K562 (cell line): ENCODE results near the gene SH3PXD2B. TPM values are rescaled to one million over a fixed set of nuclear protein-coding genes. Genes with fewer than 3 reads are reported as not detected.

Source experiments
- ATAC-seq: fragments of 200-7000 bp; cut with Tn5 transposase; 3 replicates; pipeline ENCODE4 v1.9.1; 2020; ENCODE audit warnings: moderate library complexity
- BruUV-seq: library from RNA; stranded (reverse); fragments of 400-500 nt; replicated peaks from 2 replicates; lab custom pipeline; 2021; lab: Mats Ljungman, UMichigan
- CTCF ChIA-PET: fragments of 300-600 bp; formaldehyde crosslinking; extraction: SDS; loops from one replicate; lab custom pipeline; 2021; ENCODE audit warnings: low intra/inter-chr PET ratio; lab: Yijun Ruan, JAX
- POLR2A ChIA-PET: fragments of 300-600, 350-650 bp; sonication (Branson Sonifier 250); formaldehyde crosslinking; extraction: SDS; loops from one replicate; lab custom pipeline; 2021; ENCODE audit warnings: antibody characterized with exemption, inconsistent platforms; lab: Yijun Ruan, JAX
- DNase-seq, 4 experiments: peaks; one replicate each; pipeline versions ENCODE4 v3.0.0 to v3.0.0-alpha.2; 2011 to 2018; ENCODE audit warnings: low spot score in 3 of 4, mixed read lengths in 3 of 4; ENCODE audit errors: extremely low read depth in 1 of 4
- FAIRE-seq: peaks from 2 replicates; lab custom pipeline; 2011; peaks lifted over from hg19 to GRCh38; lab: Jason Lieb, UNC
- H2AFZ ChIP-seq: 2 replicates; pipeline ENCODE4 v1.6.0; 2011; ENCODE audit warnings: low read depth, low read length, control low read depth, inconsistent platforms
- H3K27ac ChIP-seq: fragments of 200-600 bp; 3 replicates; pipeline ENCODE4 v1.8.0; 2011; ENCODE audit warnings: low read depth, mild to moderate bottlenecking, control low read depth, inconsistent platforms, low read length, moderate library complexity, mixed read lengths; ENCODE audit errors: extremely low read depth
- H3K27me3 ChIP-seq, 2 experiments: fragments of 300-600 bp in 1 of 2; 2 replicates in 1 of 2; 3 replicates in 1 of 2; pipeline versions ENCODE4 v1.6.0 to v1.8.0; 2011; ENCODE audit warnings: inconsistent platforms in 2 of 2, low read length in 2 of 2, mild to moderate bottlenecking in 1 of 2, mixed read lengths in 1 of 2, moderate library complexity in 1 of 2; ENCODE audit not compliant: control insufficient read depth in 2 of 2, insufficient read depth in 2 of 2
- H3K36me3 ChIP-seq: fragments of 300-600 bp; 3 replicates; pipeline ENCODE4 v1.8.0; 2011; ENCODE audit warnings: mild to moderate bottlenecking, low read length, inconsistent platforms; ENCODE audit not compliant: control insufficient read depth, insufficient read depth
- H3K4me1 ChIP-seq, 2 experiments: fragments of 200-600 bp in 1 of 2; replicated peaks in 1 of 2; 2 replicates in 1 of 2; 3 replicates in 1 of 2; pipeline versions ENCODE4 v1.5.1 to v1.8.0; 2011; ENCODE audit warnings: inconsistent platforms in 2 of 2, low read length in 2 of 2, mild to moderate bottlenecking in 1 of 2, mixed read lengths in 1 of 2, moderate library complexity in 1 of 2; ENCODE audit not compliant: control insufficient read depth in 2 of 2, insufficient read depth in 2 of 2
- H3K4me2 ChIP-seq: 2 replicates; pipeline ENCODE4 v1.6.1; 2011; ENCODE audit warnings: low read length, control low read depth, inconsistent platforms, mixed read lengths; ENCODE audit not compliant: insufficient read depth
- H3K4me3 ChIP-seq: fragments of 200-600 bp; sonication (generic), shearing (Covaris generic); 2 replicates; pipeline ENCODE4 v1.5.1; 2016; ENCODE audit warnings: control low read depth, inconsistent platforms
- H3K79me2 ChIP-seq: fragments of 200-600 bp; 3 replicates; pipeline ENCODE4 v1.8.0; 2011; ENCODE audit warnings: low read length, inconsistent platforms; ENCODE audit not compliant: control insufficient read depth, insufficient read depth
- H3K9ac ChIP-seq, 2 experiments: 2 replicates each; pipeline versions ENCODE4 v1.6.0 to v1.6.1; 2011; ENCODE audit warnings: low read depth in 2 of 2, low read length in 2 of 2, control low read depth in 1 of 2, inconsistent platforms in 1 of 2, mild to moderate bottlenecking in 1 of 2, mixed read lengths in 1 of 2; ENCODE audit not compliant: insufficient read depth in 1 of 2
- H3K9me1 ChIP-seq: one replicate; pipeline ENCODE4 v1.6.0; 2011; ENCODE audit warnings: inconsistent platforms, mild to moderate bottlenecking, low read length, moderate library complexity; ENCODE audit not compliant: control insufficient read depth, insufficient read depth
- H3K9me3 ChIP-seq: replicated peaks from 2 replicates; pipeline ENCODE4 v1.5.1; 2011; ENCODE audit warnings: low read depth, low read length, inconsistent platforms; ENCODE audit not compliant: control insufficient read depth, insufficient read depth
- H4K20me1 ChIP-seq: replicated peaks from 2 replicates; pipeline ENCODE4 v1.6.1; 2011; ENCODE audit warnings: low read length, inconsistent platforms, mixed read lengths; ENCODE audit not compliant: control insufficient read depth, insufficient read depth
- CEBPB ChIP-seq: fragments of 450-650 bp; IDR thresholded peaks from 2 replicates; pipeline ENCODE4 v1.6.1; 2016; ENCODE audit warnings: missing genetic modification characterization, missing compliant biosample characterization
- CREM ChIP-seq: IDR thresholded peaks from 2 replicates; pipeline ENCODE4 v1.6.1; 2014; ENCODE audit warnings: antibody characterized with exemption, low read depth
- ETV6 ChIP-seq, 3 experiments: fragments of 150-350 bp in 1 of 3; sonication (generic) in 1 of 3; formaldehyde crosslinking in 1 of 3; IDR thresholded peaks; 2 replicates each; pipeline versions ENCODE4 v1.6.1 to v1.8.0; 2014 to 2022; ENCODE audit warnings: borderline replicate concordance in 2 of 3, low read depth in 2 of 3, antibody characterized with exemption in 1 of 3, low read length in 1 of 3, mild to moderate bottlenecking in 1 of 3, missing genetic modification reagents in 1 of 3
- FOS ChIP-seq: IDR thresholded peaks from 3 replicates; pipeline ENCODE4 v1.6.1; 2011; ENCODE audit not compliant: insufficient read length; ENCODE audit errors: extremely low read depth
- FOSL1 ChIP-seq: fragments of 200-800 bp; sonication (Bioruptor generic); conservative IDR thresholded peaks from 2 replicates; pipeline ENCODE4 v1.6.1; 2016; ENCODE audit warnings: missing genetic modification characterization, missing compliant biosample characterization
- FOXJ3 ChIP-seq: sonication (generic); formaldehyde crosslinking; IDR thresholded peaks from 2 replicates; pipeline ENCODE4 v1.4.0; 2020; ENCODE audit warnings: mild to moderate bottlenecking, missing genetic modification reagents
- NUFIP1 ChIP-seq: fragments of 450-650 bp; IDR thresholded peaks from 2 replicates; pipeline ENCODE4 v1.6.1; 2018; ENCODE audit not compliant: partially characterized antibody
- TSHZ1 ChIP-seq: fragments of 250-450 bp; sonication (Bioruptor Pico); IDR thresholded peaks from 2 replicates; pipeline ENCODE4 v1.4.0; 2020; ENCODE audit warnings: mild to moderate bottlenecking, moderate library complexity
- VEZF1 ChIP-seq: fragments of 200-800 bp; sonication (Bioruptor generic); IDR thresholded peaks from 2 replicates; pipeline ENCODE4 v1.6.1; 2017; ENCODE audit warnings: missing genetic modification characterization, missing compliant biosample characterization
- YY1 ChIP-seq, 3 experiments: IDR thresholded peaks; 2 replicates each; pipeline ENCODE4 v1.6.1; 2011; ENCODE audit warnings: low read length in 2 of 3, mild to moderate bottlenecking in 2 of 3, moderate library complexity in 2 of 3, borderline replicate concordance in 1 of 3, control low read depth in 1 of 3, low read depth in 1 of 3; ENCODE audit not compliant: insufficient read depth in 3 of 3, insufficient replicate concordance in 2 of 3, control insufficient read depth in 1 of 3, insufficient read length in 1 of 3; ENCODE audit errors: extremely low read depth in 1 of 3
- ZNF239 ChIP-seq: fragments of 250-450 bp; sonication (Bioruptor Pico); IDR thresholded peaks from 2 replicates; pipeline ENCODE4 v1.4.0; 2020; ENCODE audit warnings: mild to moderate bottlenecking
- ZNF324 ChIP-seq: fragments of 250-450 bp; sonication (Bioruptor Pico); IDR thresholded peaks from 2 replicates; pipeline ENCODE4 v1.4.0; 2020; ENCODE audit warnings: mild to moderate bottlenecking
- WGBS: fragments of 100-300 bp; shearing (Covaris generic); methylation state at CpG from one replicate; pipeline ENCODE4 v1.1.6; 2016; ENCODE audit warnings: low coverage, mixed read lengths; ENCODE audit not compliant: insufficient coverage; ENCODE audit errors: missing lambda C conversion rate; 5-methylcytosine and 5-hydroxymethylcytosine counted together
- in situ Hi-C: fragments of 300-500 bp; cut with MboI; formaldehyde crosslinking; loops from 4 replicates; pipeline ENCODE4 v1.15.0; 2018; ENCODE audit warnings: inconsistent platforms, mixed read lengths
- intact Hi-C: fragments of 100-400 bp; cut with micrococcal nuclease; formaldehyde crosslinking; loops from 2 replicates; pipeline ENCODE4 v1.14.2; 2022
- polyA plus RNA-seq, 8 experiments: library from polyadenylated mRNA; depleted of rRNA in 4 of 8; stranded (reverse) in 5 of 8; unstranded in 3 of 8; fragments of >200 nt; fragmentation: Nextera tagmentation in 2 of 8; fragmentation: Illumina TruSeq in 1 of 8; extraction: Ambion mirVana in 2 of 8; extraction: Trizol in 1 of 8; gene quantifications; 2 replicates each; pipeline versions ENCODE4 v1.2.1 to v1.2.3, GENCODE V29; 2011 to 2014; ENCODE audit warnings: inconsistent platforms in 1 of 8, missing spikeins in 1 of 8
- total RNA-seq, 7 experiments: library from RNA; depleted of rRNA in 6 of 7; stranded (reverse); fragments of >200 nt in 6 of 7; fragmentation: Illumina TruSeq in 2 of 7; extraction: Trizol in 2 of 7; gene quantifications; 2 replicates each; pipeline versions ENCODE4 v1.2.1 to v1.2.3, GENCODE V29; 2011 to 2021; ENCODE audit warnings: low replicate concordance in 1 of 7

SH3PXD2B gene
- total and polyA plus RNA-seq, 9 of the 15 experiments (the other 6 are each of a cell fraction or from before 2014, with no cell fraction given), result 0.04 to 0.66 (median 0.19) TPM

- H3K4me2 ChIP-seq, result no peak overlapping the region
- no peak overlapping the region for H3K4me3 ChIP-seq
- H3K79me2 ChIP-seq, result no peaks in the 10 kb centered on the region
- no TSS peak for BruUV-seq
- no peaks in the 10 kb centered on the region for H3K36me3 ChIP-seq
- H3K9me1 ChIP-seq, result no peaks in the 10 kb centered on the region
- H2AFZ ChIP-seq, result no peak overlapping the region
- FAIRE-seq (no peak), DNase-seq (peak in 1 of 4 experiments; percentile 32), ATAC-seq (peak; percentile 36; the same call in 1 of the 3 replicates)
- H3K27me3 ChIP-seq, result peaks cover 27 to 76% of the 10 kb centered on the region in 2 experiments; a peak in 4 of 5 replicates
- in situ Hi-C loops (no loop called here), intact Hi-C loops (no loop called here)
- 5% methylated on average over 14 of the region's 14 CpGs for WGBS
- H3K27ac ChIP-seq, result no peak overlapping the region
- no peak overlapping the region for H3K9ac ChIP-seq
- H4K20me1 ChIP-seq, result peaks cover 3% of the 10 kb centered on the region; the same call in 1 of the 2 replicates
- CTCF ChIA-PET, result no interaction called here
- POLR2A ChIA-PET, result interaction anchor here (1.0 kb wide), 1 partner anchor 8 kb away, joined by 3 read pairs; no protein-coding TSS in a partner anchor
- peaks cover 8 to 10% of the 10 kb centered on the region in 2 experiments for H3K4me1 ChIP-seq
- H3K9me3 ChIP-seq, result no peaks in the 10 kb centered on the region
- TF ChIP-seq TSHZ1 (CRISPR knock-in tag), result 0 out of 2 replicates have a peak, but pooled peaks have one; percentile 40
- no peak for TF ChIP-seq ETV6 (IDR thresholded peaks at IDR 0.05; ENCODE audit: borderline replicate concordance in 1 of 2, low read depth in 2 of 2, low read length in 1 of 2)
- TF ChIP-seq ETV6 (CRISPR knock-in tag; IDR thresholded peaks at IDR 0.05; ENCODE audit: borderline replicate concordance), result no peak
- TF ChIP-seq NUFIP1, result no peak
- no peak for TF ChIP-seq FOXJ3
- TF ChIP-seq VEZF1 (CRISPR knock-in tag), result no peak; the same call in 1 of the 2 replicates
- peak; percentile 29; the same call in 1 of the 2 replicates for TF ChIP-seq ZNF239 (CRISPR knock-in tag)
- TF ChIP-seq CEBPB (tag), result no peak
- TF ChIP-seq FOSL1 (tag), result peak; percentile 53
- TF ChIP-seq YY1 (IDR thresholded peaks at IDR 0.05; ENCODE audit: borderline replicate concordance in 1 of 3, control insufficient read depth in 1 of 3, extremely low read depth in 1 of 3, insufficient read depth in 3 of 3, insufficient read length in 1 of 3, insufficient replicate concordance in 2 of 3, low read depth in 1 of 3, low read length in 2 of 3), result no peak
- TF ChIP-seq ZNF324 (CRISPR knock-in tag), result no peak
- no peak for TF ChIP-seq FOS
- TF ChIP-seq CREM, result peak; percentile 74; the same call in 1 of the 2 replicates
Observed at GRCh38 chr5:172441262-172441751, 13.0 kb downstream of the SH3PXD2B start.
